Upper lobe of right lung (tissue), 1 donor: ENCODE results near the gene MYO15A. TPM values are rescaled to one million over a fixed set of nuclear protein-coding genes. Genes with fewer than 3 reads are reported as not detected.

Experiments
- ATAC-seq: fragments of 200-7000 bp; cut with Tn5 transposase; one replicate; pipeline ENCODE4 v1.9.1; 2020; ENCODE audit warnings: mild to moderate bottlenecking, moderate library complexity
- DNase-seq: peaks from one replicate; pipeline ENCODE4 v3.0.0-alpha.2; 2020
- H3K27ac ChIP-seq: fragments of 200-600 bp; one replicate; pipeline ENCODE4 v1.8.0; 2022
- H3K27me3 ChIP-seq: fragments of 200-600 bp; one replicate; pipeline ENCODE4 v1.8.0; 2022; ENCODE audit warnings: mild to moderate bottlenecking
- H3K36me3 ChIP-seq: fragments of 200-600 bp; one replicate; pipeline ENCODE4 v1.8.0; 2022
- H3K4me1 ChIP-seq: fragments of 200-600 bp; one replicate; pipeline ENCODE4 v1.8.0; 2022
- H3K4me3 ChIP-seq: fragments of 200-600 bp; one replicate; pipeline ENCODE4 v1.8.0; 2022; ENCODE audit warnings: mild to moderate bottlenecking
- H3K9me3 ChIP-seq: fragments of 200-600 bp; one replicate; pipeline ENCODE4 v1.8.0; 2022
- intact Hi-C: fragments of 100-400 bp; cut with DNase I; formaldehyde crosslinking; loops from one replicate; pipeline ENCODE4 v1.11.0; 2022
- total RNA-seq: library from RNA; stranded (reverse); fragmentation: NEBNext Ultra II Directional; extraction: Animal tissue kit (Norgen Biotek cat#: 25700); gene quantifications from one replicate; pipeline ENCODE4 v1.2.1, GENCODE V29; 2021
- TF ChIP-seq, protein P1 (sequence below): fragments of 200-600 bp; IDR thresholded peaks from one replicate; pipeline ENCODE4 v1.8.0; 2022; ENCODE audit warnings: antibody characterized with exemption
- donor health status: DM: no; HTN: yes; CAD: no; lungs with severe emphysema.

Gene MYO15A
- total RNA-seq, 1 donor from 2014 or later, result 2.8 TPM

DNA sequence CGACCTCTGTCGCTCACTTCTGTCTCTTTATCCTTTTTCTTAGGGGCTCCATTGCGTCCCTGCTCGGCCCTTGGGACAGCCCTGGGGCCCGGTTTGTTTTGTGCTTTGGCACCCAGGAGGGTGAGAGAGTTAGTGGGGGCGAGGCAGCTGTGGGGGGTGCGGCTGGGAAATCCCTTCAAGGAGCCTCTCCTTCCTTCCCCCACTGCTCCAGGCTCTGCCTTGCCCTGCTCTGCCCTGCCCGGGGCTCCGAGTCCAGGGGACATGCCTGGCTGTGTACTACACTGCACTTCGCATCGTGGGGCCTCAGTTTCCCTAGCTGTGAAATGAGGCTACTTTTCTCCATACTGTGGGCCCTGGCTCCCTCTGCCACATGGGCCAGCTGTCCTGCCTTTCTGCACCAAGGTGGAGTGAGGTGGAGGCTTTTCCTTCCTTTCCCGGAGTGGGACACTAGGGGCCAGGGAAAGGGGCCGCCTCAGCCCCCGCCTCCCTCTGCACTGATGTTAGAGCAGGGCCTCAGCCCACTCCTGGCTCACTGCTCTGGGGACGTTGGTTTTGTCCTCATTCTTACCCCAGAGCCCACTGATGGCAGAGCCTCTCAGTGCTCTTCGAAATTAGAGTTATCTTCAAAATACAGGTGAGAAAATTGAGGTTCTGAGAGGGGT lies 117.9 kb downstream of the MYO15A start:
- Histone ChIP-seq H3K9me3 (no peaks in the 10 kb centered on the region), H3K27ac (no peak overlapping the region), H3K27me3 (no peaks in the 10 kb centered on the region), H3K4me3 (peak overlapping the region; percentile 61), H3K4me1 (peaks cover 12% of the 10 kb centered on the region), H3K36me3 (no peaks in the 10 kb centered on the region)
- DNase-seq, result no peak
- no peak for ATAC-seq
- intact Hi-C loops, result no loop called here
- TF ChIP-seq, protein P1, sequence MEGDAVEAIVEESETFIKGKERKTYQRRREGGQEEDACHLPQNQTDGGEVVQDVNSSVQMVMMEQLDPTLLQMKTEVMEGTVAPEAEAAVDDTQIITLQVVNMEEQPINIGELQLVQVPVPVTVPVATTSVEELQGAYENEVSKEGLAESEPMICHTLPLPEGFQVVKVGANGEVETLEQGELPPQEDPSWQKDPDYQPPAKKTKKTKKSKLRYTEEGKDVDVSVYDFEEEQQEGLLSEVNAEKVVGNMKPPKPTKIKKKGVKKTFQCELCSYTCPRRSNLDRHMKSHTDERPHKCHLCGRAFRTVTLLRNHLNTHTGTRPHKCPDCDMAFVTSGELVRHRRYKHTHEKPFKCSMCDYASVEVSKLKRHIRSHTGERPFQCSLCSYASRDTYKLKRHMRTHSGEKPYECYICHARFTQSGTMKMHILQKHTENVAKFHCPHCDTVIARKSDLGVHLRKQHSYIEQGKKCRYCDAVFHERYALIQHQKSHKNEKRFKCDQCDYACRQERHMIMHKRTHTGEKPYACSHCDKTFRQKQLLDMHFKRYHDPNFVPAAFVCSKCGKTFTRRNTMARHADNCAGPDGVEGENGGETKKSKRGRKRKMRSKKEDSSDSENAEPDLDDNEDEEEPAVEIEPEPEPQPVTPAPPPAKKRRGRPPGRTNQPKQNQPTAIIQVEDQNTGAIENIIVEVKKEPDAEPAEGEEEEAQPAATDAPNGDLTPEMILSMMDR, result no peak

DNA sequence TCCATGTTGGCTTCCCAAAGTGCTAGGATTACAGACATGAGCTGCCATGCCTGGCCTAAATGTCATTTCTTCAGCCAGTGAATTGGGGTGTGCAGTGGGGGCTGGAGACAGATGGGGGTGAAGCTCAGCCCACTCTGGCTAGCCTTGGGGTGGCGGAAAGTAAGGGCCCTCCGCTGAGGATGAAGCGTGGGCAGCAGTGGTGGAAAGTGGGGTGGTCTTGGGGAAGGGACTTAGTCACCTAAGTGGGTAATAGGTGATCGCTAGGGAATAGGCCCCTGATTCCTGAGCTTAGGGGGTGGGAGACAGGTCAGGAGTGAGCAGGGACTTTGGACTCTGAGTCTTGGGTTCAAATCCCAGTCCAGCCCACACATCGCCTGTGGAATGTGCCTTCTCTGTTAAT lies 119.1 kb downstream of the MYO15A start:
- Histone ChIP-seq H3K36me3 (no peaks in the 10 kb centered on the region), H3K27me3 (no peaks in the 10 kb centered on the region), H3K4me3 (no peak overlapping the region), H3K9me3 (no peaks in the 10 kb centered on the region), H3K27ac (no peak overlapping the region), H3K4me1 (peaks cover 12% of the 10 kb centered on the region)
- intact Hi-C loops, result no loop called here
- DNase-seq (no peak), ATAC-seq (no peak)
- TF ChIP-seq, protein P1, result no peak

DNA sequence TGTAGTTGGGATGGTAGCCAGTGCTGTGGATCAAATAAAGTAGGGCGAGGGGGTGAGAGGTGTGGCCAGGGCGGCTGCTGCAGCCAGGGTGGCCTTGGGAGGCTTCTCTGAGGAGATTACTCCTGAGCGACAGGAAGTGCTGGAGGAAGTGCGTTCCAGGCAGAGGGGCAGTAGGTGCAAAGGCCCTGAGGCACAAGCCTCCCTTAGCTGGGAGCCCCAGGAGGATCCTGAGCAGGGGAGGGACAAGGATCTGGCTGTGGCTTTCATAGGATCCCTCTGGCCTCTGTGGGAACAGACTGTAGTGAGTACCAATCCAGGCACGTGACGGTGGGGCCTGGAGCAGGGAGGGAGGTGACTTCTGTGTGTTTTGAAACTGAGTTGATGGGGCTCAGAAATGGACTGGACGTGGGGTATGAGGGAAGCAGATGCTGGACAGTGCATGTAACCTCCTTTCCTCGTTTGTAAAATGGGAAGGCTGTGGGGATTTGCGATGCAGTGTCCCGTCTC lies 119.7 kb downstream of the MYO15A start:
- TF ChIP-seq, protein P1, result no peak
- H3K27me3 ChIP-seq, result no peaks in the 10 kb centered on the region
- H3K27ac ChIP-seq, result no peak overlapping the region
- no peaks in the 10 kb centered on the region for H3K36me3 ChIP-seq
- no peak for ATAC-seq
- intact Hi-C loops, result no loop called here
- no peaks in the 10 kb centered on the region for H3K9me3 ChIP-seq
- H3K4me3 ChIP-seq, result no peak overlapping the region
- no peak for DNase-seq
- peaks cover 12% of the 10 kb centered on the region for H3K4me1 ChIP-seq

DNA sequence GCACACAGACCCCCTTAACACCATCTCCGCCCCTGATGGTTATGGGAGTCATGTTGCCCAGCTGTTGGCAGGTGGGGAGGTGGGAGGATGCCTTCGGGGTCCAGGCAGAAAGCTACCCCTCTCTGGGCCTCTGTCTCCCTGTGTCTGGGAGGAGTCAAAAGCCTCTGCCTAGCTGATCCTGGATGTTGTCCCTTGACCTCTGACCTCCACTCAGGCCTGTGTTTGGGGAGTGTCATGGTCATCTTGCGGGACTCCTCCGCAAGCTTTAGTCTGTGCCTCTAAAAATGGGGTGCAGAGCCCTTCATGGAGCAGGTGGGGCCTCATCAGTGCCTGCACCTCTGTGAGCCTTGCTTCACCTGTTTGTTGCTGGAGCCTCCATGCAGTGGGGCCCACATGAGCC lies 120.7 kb downstream of the MYO15A start:
- ATAC-seq, result no peak
- Histone ChIP-seq H3K9me3 (no peaks in the 10 kb centered on the region), H3K4me3 (no peak overlapping the region), H3K36me3 (peaks cover 6% of the 10 kb centered on the region), H3K27me3 (no peaks in the 10 kb centered on the region), H3K27ac (no peak overlapping the region), H3K4me1 (peaks cover 12% of the 10 kb centered on the region)
- TF ChIP-seq, protein P1, result no peak
- intact Hi-C loops, result no loop called here
- DNase-seq, result no peak

Other genes with a start within 250 kb of the MYO15A start
- gene TOM1L2, start 136.4 kb upstream of the MYO15A start, total RNA-seq, result 76.7 TPM
- 3.3 TPM for gene DRC3, start 135.9 kb upstream of the MYO15A start, total RNA-seq
- gene ATPAF2, start 69.6 kb upstream of the MYO15A start, total RNA-seq, result 26.3 TPM
- gene GID4, start 69.3 kb upstream of the MYO15A start, total RNA-seq, result 11.6 TPM
- 35.1 TPM for gene DRG2, start 20.8 kb upstream of the MYO15A start, total RNA-seq
- gene ALKBH5, start 75.1 kb downstream of the MYO15A start, total RNA-seq, result 99.1 TPM
- 11.7 TPM for gene LLGL1, start 116.9 kb downstream of the MYO15A start, total RNA-seq
- gene FLII, start 150.0 kb downstream of the MYO15A start, total RNA-seq, result 295 TPM
- 12.0 TPM for gene MIEF2, start 151.9 kb downstream of the MYO15A start, total RNA-seq
- gene TOP3A, start 206.2 kb downstream of the MYO15A start, total RNA-seq, result 29.5 TPM
- gene SMCR8, start 206.5 kb downstream of the MYO15A start, total RNA-seq, result 25.2 TPM